Psoas muscle (tissue), 8 donors: ENCODE measurements around the gene PSAP. TPM values are rescaled to one million over a fixed set of nuclear protein-coding genes. Genes with fewer than 3 reads are reported as not detected.
"Not testable (repeated sequence)": the region's sequence is repeated elsewhere in the genome, so short reads cannot be mapped to it uniquely, and the experiment has no call there.

Experiments used
- ATAC-seq, 4 donors: fragments of 200-7000 bp; cut with Tn5 transposase; one replicate each; pipeline ENCODE4 v1.9.1; 2020; ENCODE audit warnings: moderate library complexity in 3 of 4, mild to moderate bottlenecking in 2 of 4
- DNase-seq, 2 donors: peaks; one replicate each; pipeline ENCODE4 v3.0.0-alpha.2; 2020
- H3K27ac ChIP-seq: fragments of 200-600 bp; one replicate; pipeline ENCODE4 v1.8.0; 2022
- H3K27me3 ChIP-seq, 3 donors: fragments of 200-600 bp in 1 of 3; one replicate each; pipeline versions ENCODE4 v1.6.1 to v1.8.0; 2013 to 2022; ENCODE audit warnings: low read length in 2 of 3, mild to moderate bottlenecking in 2 of 3, moderate library complexity in 1 of 3; ENCODE audit not compliant: insufficient read depth in 3 of 3
- H3K36me3 ChIP-seq, 2 donors: fragments of 200-600 bp in 1 of 2; one replicate each; pipeline versions ENCODE4 v1.6.1 to v1.8.0; 2013 to 2022; ENCODE audit warnings: low read depth in 1 of 2, mild to moderate bottlenecking in 1 of 2, moderate library complexity in 1 of 2; ENCODE audit not compliant: insufficient read depth in 1 of 2
- H3K4me1 ChIP-seq: fragments of 200-600 bp; one replicate; pipeline ENCODE4 v1.8.0; 2022
- H3K4me3 ChIP-seq: fragments of 200-600 bp; one replicate; pipeline ENCODE4 v1.8.0; 2022; ENCODE audit warnings: mild to moderate bottlenecking
- H3K9me3 ChIP-seq: fragments of 200-600 bp; one replicate; pipeline ENCODE4 v1.8.0; 2022
- WGBS, 3 donors: extraction: QIAGEN DNeasy Blood & Tissue Kit; methylation state at CpG; one replicate each; pipeline versions ENCODE4 v1.1.6 to v1.1.7; 2013; 5-methylcytosine and 5-hydroxymethylcytosine counted together
- intact Hi-C, 2 donors: fragments of 100-400 bp; cut with DNase I; formaldehyde crosslinking; loops; one replicate each; pipeline versions ENCODE4 v1.11.0 to v1.14.2; 2022
- polyA plus RNA-seq, 3 donors: library from polyadenylated mRNA; stranded (reverse); fragments of 200-250 nt; gene quantifications; one replicate each; pipeline ENCODE4 v1.2.3, GENCODE V29; 2013
- total RNA-seq, 4 donors: library from RNA; stranded (reverse); fragmentation: NEBNext Ultra II Directional in 2 of 4; extraction: Animal tissue kit (Norgen Biotek cat#: 25700) in 2 of 4; gene quantifications; one replicate each; pipeline versions ENCODE4 v1.2.1 to v1.2.4, GENCODE V29; 2021 to 2023
- TF ChIP-seq, protein P1 (sequence below): fragments of 200-600 bp; IDR thresholded peaks from one replicate; pipeline ENCODE4 v1.8.0; 2022; ENCODE audit warnings: antibody characterized with exemption
- donor health status: healthy with polysubstance abuse.
- donor health status: DM: no; HTN: no; CAD: no; lungs with moderate emphysema.
- donor health status: Bipolar disorder and iron deficiency.
- donor health status: healthy.
- donor health status: DM: yes; HTN: yes; CAD: no.
- donor health status: DM: no; HTN: no; CAD: no.
- donor health status: DM: no; HTN: no; CAD: no.
- donor health status: DM: yes; HTN: yes; CAD: no.

PSAP gene
- total and polyA plus RNA-seq, 7 donors, result 634 to 1,725 (median 1,049) TPM

DNA sequence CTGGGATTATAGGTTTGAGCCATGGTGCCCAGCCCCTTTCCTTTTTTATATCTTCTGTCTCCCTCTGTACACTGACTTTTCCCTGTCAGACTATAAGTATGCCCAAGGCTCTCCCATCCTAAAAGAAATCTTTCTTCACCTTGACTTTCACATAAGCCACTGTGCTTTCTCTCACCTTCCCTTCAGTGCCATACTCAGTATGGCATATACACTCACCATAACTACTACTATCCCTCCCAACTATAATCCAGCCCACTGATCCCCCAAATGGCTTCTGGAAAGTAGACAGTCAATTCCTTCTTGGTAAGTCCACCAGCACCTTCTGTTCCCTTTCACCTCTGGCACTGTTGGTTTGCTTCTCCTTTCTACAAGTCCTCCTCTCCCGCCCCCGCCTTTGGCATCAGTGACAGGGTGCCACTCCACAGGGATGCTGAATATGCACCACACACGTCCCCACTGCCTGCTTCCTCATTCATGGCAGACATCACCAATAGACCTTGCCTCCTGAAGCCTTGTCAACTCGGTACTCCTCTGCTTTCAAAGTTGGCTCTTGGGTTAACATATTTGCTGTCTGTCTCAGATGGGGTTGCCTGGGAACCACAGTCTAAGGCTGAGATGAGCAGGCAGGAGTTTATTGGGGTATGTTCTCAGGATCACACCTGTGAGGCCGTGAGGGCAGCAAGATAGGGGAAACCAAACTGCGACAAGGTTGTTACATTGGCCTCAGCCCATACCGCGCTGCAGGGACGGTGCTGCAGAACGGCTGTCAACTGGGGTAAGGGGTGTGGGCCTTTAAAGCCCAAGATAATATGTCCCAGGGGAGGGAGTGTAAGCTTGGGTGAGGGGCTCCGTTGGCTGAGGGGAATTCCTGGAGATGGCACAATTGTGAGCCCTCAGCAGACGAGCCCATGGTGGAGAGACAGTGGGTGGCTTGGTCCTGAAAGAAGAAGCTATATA lies 7.2 kb upstream of the PSAP start:
- 86 to 92% (median 89%) methylated on average over 12 of the region's 12 CpGs for WGBS, 3 donors
- Histone ChIP-seq H3K4me1 (peaks cover 38% of the 10 kb centered on the region), H3K36me3 (no peaks in the 10 kb centered on the region), H3K27ac (peak overlapping the region; percentile 98), H3K4me3 (no peak overlapping the region), H3K27me3 (no peaks in the 10 kb centered on the region), H3K9me3 (no peaks in the 10 kb centered on the region)
- intact Hi-C loops, result no loop called here
- TF ChIP-seq, protein P1, sequence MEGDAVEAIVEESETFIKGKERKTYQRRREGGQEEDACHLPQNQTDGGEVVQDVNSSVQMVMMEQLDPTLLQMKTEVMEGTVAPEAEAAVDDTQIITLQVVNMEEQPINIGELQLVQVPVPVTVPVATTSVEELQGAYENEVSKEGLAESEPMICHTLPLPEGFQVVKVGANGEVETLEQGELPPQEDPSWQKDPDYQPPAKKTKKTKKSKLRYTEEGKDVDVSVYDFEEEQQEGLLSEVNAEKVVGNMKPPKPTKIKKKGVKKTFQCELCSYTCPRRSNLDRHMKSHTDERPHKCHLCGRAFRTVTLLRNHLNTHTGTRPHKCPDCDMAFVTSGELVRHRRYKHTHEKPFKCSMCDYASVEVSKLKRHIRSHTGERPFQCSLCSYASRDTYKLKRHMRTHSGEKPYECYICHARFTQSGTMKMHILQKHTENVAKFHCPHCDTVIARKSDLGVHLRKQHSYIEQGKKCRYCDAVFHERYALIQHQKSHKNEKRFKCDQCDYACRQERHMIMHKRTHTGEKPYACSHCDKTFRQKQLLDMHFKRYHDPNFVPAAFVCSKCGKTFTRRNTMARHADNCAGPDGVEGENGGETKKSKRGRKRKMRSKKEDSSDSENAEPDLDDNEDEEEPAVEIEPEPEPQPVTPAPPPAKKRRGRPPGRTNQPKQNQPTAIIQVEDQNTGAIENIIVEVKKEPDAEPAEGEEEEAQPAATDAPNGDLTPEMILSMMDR, result no peak
- ATAC-seq, result no peak
- DNase-seq, result peak; percentile 56 to 69

DNA sequence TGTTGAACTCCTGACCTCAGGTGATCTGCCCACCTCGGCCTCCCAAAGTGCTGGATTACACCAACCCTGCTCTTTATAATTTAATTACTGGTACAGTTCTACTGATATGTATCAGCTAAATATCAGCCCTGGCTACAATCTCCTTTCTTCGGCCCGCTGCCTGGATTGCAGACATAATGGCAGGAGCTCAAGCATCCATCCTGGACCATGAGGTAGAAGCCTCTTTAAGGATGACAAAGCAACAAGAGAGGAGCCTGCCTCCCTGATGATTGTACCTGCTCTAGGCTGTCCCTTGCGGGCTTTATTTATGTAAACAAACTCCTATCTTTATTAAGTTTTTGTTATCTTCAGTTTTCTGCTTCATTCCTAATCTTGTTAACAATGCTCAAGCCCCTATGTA lies 5.6 kb upstream of the PSAP start:
- intact Hi-C loops, result no loop called here
- no peak overlapping the region for H3K27ac ChIP-seq
- ATAC-seq, result no peak
- TF ChIP-seq, protein P1, result no peak
- DNase-seq, result no peak
- 94% methylated on average over 4 of the region's 4 CpGs for WGBS, 3 donors
- no peaks in the 10 kb centered on the region for H3K9me3 ChIP-seq
- peaks cover 22% of the 10 kb centered on the region for H3K4me1 ChIP-seq
- no peak overlapping the region for H3K4me3 ChIP-seq
- no peaks in the 10 kb centered on the region for H3K36me3 ChIP-seq
- H3K27me3 ChIP-seq, result no peaks in the 10 kb centered on the region

DNA sequence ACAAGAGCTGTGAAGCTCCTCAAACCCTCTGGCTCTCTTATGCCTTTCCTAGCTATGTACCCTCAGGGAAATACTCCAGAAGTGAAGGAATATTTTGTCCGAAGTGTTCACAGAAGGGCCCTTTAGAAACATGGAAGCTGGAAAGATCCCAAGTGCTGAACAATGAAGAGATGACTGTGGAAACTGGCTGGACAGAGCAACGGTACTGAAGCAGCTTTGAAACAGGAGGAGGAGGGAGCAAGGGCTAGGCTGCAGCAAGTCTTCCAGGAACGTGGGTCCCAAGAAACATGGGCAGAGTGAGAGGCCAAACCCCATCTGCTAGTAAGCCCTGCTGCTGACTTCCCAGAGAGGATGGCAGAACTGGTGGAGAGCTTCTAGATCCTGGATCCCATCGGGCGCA lies 3.0 kb upstream of the PSAP start:
- ATAC-seq (no peak), DNase-seq (no peak)
- Histone ChIP-seq H3K36me3 (no peaks in the 10 kb centered on the region), H3K4me3 (no peak overlapping the region), H3K4me1 (no peaks in the 10 kb centered on the region), H3K9me3 (no peaks in the 10 kb centered on the region), H3K27me3 (no peaks in the 10 kb centered on the region), H3K27ac (no peak overlapping the region)
- TF ChIP-seq, protein P1, result no peak
- 47 to 53% (median 49%) methylated on average over 5 of the region's 5 CpGs for WGBS, 3 donors
- intact Hi-C loops, result no loop called here

DNA sequence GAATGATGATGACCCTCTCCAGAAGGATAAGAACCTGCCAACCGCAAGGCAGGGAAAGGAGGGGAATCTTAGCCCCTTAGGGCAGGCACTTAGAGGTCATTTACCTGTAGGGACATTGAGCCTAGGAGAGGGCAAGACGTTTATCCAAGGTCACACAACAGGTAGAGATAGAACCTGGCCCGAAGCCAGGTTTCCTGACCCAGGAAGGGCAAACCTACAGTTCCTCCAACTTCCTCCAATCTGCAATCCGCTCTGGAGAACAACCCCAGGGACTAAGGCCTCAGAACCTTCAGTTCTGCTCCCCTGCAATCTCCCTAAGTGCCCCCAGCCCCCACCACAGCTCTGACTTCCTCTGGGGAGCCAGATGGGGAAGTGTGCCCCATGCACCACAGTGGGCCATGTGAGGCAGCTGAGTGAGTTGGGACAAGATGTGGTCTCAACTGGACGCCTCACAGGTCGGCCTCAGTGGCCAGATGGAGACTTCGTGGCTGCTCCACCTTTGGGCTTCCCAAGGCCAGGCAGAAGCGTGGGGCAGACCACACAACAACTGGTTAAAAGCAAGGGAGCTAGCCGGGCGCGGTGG lies 1.4 kb upstream of the PSAP start:
- 86 to 87% (median 86%) methylated on average over 11 of the region's 11 CpGs for WGBS, 3 donors

DNA sequence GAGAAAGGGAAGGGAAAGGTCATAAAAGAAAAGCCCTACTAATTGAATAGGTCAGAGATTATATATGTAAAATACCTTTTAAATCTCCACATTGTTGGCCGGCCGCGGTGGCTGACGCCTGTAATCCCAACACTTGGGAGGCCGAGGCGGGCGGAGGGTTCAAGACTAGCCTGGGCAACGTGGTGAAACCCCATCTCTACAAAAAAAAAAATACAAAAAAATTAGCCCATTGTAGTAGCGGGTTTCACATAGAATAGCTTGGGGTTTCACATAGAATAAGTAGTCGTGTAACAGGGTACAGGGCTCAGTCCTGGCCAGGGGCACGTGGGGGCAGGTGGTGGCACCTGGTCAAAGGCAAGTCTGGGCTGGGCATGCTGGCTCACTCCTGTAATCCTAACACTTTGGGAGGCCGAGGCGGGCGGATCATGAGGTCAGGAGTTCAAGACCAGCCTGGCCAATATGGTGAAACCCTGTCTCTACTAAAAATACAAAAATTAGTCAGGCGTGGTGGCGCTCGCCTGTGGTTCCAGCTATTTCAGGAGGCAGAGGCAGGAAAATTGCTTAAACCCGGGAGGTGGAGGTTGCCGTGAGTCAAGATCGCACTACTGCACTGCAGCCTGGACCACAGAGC lies 529 bp upstream of the PSAP start:
- intact Hi-C loops, H3K36me3 ChIP-seq, H3K9me3 ChIP-seq, H3K27me3 ChIP-seq: not testable (repeated sequence)
- ATAC-seq (peak; percentile 34 to 57 (median 50)), DNase-seq (peak; percentile 42 to 72)
- peak overlapping the region; percentile 97 for H3K27ac ChIP-seq
- peaks cover 20% of the 10 kb centered on the region for H3K4me1 ChIP-seq
- H3K4me3 ChIP-seq, result peak overlapping the region; percentile 82
- WGBS, 3 donors, result 35 to 43% (median 40%) methylated on average over 20 of the region's 20 CpGs

More for the DNA sequence above, 1.4 kb upstream of the PSAP start:
- Histone ChIP-seq H3K36me3 (no peaks in the 10 kb centered on the region), H3K27ac (peak overlapping the region; percentile 97), H3K4me3 (no peak overlapping the region), H3K4me1 (peaks cover 11% of the 10 kb centered on the region), H3K27me3 (no peaks in the 10 kb centered on the region), H3K9me3 (no peaks in the 10 kb centered on the region)
- ATAC-seq (no peak), DNase-seq (no peak)
- TF ChIP-seq, protein P1, result no peak
- intact Hi-C loops, result no loop called here
